ENCODE measurements around the gene CNTN5. TPM values are rescaled to one million over a fixed set of nuclear protein-coding genes. Genes with fewer than 3 reads are reported as not detected.
"Not testable (repeated sequence)": the region's sequence is repeated elsewhere in the genome, so short reads cannot be mapped to it uniquely, and the experiment has no call there.

CNTN5 gene
- total RNA-seq, 1 donor from 2014 or later = 3.2 TPM

DNA sequence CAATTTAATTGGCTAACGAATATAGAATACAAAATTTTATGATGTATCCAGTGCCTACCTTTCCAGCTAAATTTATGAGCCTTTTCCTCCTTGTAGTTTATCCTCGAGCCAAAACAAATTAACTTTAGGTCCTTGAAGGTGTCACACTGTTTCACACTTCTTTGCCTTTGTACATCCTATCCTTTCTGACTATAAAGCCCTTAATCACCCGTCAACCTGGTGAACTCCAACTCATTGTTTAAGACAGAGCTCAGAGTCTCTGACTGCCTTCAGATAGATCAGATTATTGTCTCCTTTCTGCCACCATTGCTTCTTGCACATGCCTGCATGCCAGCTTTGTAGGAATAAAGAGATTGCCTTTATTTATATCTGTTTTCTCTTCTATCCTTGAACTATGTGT lies 58.8 kb downstream of the CNTN5 start:
- no peaks in the 10 kb centered on the region for H3K36me3 Mint-ChIP-seq
- no peaks in the 10 kb centered on the region for H3K9me3 Mint-ChIP-seq
- H3K27me3 Mint-ChIP-seq = no peaks in the 10 kb centered on the region
- no peak overlapping the region for H3K4me3 Mint-ChIP-seq
- DNase-seq (ENCODE audit: extremely low spot score, unreplicated experiment) = no peak
- TF ChIP-seq, protein P1, sequence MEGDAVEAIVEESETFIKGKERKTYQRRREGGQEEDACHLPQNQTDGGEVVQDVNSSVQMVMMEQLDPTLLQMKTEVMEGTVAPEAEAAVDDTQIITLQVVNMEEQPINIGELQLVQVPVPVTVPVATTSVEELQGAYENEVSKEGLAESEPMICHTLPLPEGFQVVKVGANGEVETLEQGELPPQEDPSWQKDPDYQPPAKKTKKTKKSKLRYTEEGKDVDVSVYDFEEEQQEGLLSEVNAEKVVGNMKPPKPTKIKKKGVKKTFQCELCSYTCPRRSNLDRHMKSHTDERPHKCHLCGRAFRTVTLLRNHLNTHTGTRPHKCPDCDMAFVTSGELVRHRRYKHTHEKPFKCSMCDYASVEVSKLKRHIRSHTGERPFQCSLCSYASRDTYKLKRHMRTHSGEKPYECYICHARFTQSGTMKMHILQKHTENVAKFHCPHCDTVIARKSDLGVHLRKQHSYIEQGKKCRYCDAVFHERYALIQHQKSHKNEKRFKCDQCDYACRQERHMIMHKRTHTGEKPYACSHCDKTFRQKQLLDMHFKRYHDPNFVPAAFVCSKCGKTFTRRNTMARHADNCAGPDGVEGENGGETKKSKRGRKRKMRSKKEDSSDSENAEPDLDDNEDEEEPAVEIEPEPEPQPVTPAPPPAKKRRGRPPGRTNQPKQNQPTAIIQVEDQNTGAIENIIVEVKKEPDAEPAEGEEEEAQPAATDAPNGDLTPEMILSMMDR (conservative IDR thresholded peaks at IDR 0.05) = no peak
- H3K27ac Mint-ChIP-seq = no peak overlapping the region
- no peaks in the 10 kb centered on the region for H3K4me1 Mint-ChIP-seq (ENCODE audit: unreplicated experiment)

DNA sequence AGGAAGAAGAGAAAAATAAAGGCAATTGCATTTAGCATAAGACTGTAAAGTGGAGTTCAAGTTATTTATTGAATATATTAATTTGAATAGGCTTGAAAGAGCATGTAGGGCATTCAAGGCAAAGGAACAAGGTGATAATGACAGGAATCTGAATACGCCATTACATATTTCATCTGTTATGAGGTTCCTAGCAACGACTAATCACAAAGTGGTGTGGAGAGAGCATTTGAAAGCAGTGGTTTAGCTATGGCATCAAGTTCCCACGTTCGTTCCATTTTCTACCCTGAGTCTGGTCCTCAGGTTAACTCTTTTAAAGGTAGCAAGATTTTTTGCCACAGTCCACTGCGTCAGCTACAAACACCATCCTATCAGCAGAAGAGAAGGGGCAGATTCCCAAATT lies 59.4 kb downstream of the CNTN5 start:
- H3K27me3 Mint-ChIP-seq = no peaks in the 10 kb centered on the region
- H3K36me3 Mint-ChIP-seq = no peaks in the 10 kb centered on the region
- H3K4me1 Mint-ChIP-seq (ENCODE audit: unreplicated experiment) = no peaks in the 10 kb centered on the region
- H3K4me3 Mint-ChIP-seq = no peak overlapping the region
- TF ChIP-seq, protein P1 (conservative IDR thresholded peaks at IDR 0.05) = no peak
- H3K9me3 Mint-ChIP-seq = no peaks in the 10 kb centered on the region
- no peak overlapping the region for H3K27ac Mint-ChIP-seq
- DNase-seq (ENCODE audit: extremely low spot score, unreplicated experiment) = no peak

DNA sequence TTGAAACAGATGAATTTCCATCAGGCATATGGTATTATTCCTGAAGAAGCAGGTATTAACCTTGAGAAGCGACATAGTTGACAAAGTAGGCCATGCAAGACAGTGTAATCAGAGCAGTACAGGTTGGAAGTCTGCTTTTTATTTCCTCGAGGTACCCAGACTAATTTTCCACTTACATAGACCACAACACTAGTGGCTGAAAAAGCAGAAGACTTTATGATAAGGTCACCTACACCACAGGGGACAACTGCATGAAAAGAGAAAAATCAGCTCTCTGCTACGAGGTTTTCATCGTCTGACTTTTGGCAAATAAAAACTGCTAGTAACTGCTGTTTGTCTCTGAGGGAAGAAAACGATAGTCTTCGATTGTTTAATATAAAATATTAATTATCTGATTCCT lies 77.5 kb downstream of the CNTN5 start:
- no peaks in the 10 kb centered on the region for H3K27me3 Mint-ChIP-seq
- no peaks in the 10 kb centered on the region for H3K4me1 Mint-ChIP-seq (ENCODE audit: unreplicated experiment)
- H3K36me3 Mint-ChIP-seq = no peaks in the 10 kb centered on the region
- peaks cover 4% of the 10 kb centered on the region for H3K9me3 Mint-ChIP-seq
- H3K27ac Mint-ChIP-seq = no peak overlapping the region
- no peak overlapping the region for H3K4me3 Mint-ChIP-seq
- TF ChIP-seq, protein P1 (conservative IDR thresholded peaks at IDR 0.05) = no peak
- no peak for DNase-seq (ENCODE audit: extremely low spot score, unreplicated experiment)

DNA sequence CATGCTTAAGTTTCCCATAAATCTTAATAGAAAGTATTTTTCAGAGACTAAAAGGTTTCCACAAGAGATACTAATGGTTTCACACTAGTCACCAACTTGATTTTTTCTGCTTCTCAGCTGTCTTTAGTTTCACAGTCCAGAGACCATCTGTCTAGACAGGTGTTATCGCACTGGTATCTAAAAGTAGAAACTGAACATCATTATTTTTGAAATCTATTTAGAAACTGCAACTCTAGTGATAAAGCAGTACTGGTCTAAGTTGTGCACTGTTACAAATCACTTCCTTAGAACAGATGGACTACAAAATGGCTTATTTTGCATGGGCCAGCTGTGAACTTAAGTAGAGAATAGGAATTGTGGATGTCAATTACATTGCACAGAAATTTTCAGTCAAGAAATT lies 78.0 kb downstream of the CNTN5 start:
- no peaks in the 10 kb centered on the region for H3K27me3 Mint-ChIP-seq
- peaks cover 4% of the 10 kb centered on the region for H3K9me3 Mint-ChIP-seq
- TF ChIP-seq, protein P1 (conservative IDR thresholded peaks at IDR 0.05) = no peak
- H3K4me1 Mint-ChIP-seq (ENCODE audit: unreplicated experiment) = no peaks in the 10 kb centered on the region
- H3K4me3 Mint-ChIP-seq = no peak overlapping the region
- H3K36me3 Mint-ChIP-seq = no peaks in the 10 kb centered on the region
- H3K27ac Mint-ChIP-seq = no peak overlapping the region
- no peak for DNase-seq (ENCODE audit: extremely low spot score, unreplicated experiment)

DNA sequence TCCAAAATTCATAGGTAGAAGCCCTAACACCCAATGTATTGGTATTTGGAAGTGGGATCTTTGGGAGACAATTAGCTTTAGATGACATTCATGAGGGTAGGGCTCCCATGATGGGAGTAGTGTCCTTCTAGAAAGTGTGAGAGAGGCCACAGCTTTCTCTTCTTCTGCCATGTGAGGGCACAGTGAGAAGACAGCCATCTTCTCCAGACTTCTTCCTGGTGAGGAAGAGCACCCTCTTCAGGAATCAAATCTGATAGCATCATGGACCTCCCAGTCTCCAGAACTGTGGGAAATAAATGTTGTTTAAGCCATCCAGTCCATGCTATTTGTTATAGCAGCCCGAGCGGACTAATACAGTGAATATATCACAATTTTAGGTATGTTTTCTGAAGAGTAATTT lies 96.9 kb downstream of the CNTN5 start:
- H3K27me3 Mint-ChIP-seq = no peaks in the 10 kb centered on the region
- H3K27ac Mint-ChIP-seq = no peak overlapping the region
- no peaks in the 10 kb centered on the region for H3K4me1 Mint-ChIP-seq (ENCODE audit: unreplicated experiment)
- no peak overlapping the region for H3K4me3 Mint-ChIP-seq
- H3K36me3 Mint-ChIP-seq = no peaks in the 10 kb centered on the region
- TF ChIP-seq, protein P1 (conservative IDR thresholded peaks at IDR 0.05) = no peak
- H3K9me3 Mint-ChIP-seq = no peaks in the 10 kb centered on the region
- DNase-seq (ENCODE audit: extremely low spot score, unreplicated experiment) = no peak

DNA sequence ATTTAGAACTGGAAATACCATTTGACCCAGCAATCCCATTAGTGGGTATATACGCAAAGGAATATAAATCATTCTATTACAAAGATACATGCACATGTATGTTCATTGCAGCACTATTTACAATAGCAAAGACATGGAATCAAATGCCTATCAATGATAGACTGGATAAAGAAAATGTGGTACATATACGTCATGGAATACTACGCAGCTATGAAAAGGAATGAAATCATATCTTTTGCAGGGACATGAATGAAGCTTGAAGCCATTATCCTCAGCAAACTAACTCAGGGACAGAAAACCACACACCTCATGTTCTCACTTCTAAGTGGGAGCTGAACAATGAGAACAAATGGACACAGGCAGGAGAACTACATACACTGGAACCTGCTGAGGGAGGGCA lies 113.1 kb downstream of the CNTN5 start:
- H3K27ac Mint-ChIP-seq; DNase-seq (ENCODE audit: extremely low spot score, unreplicated experiment); H3K27me3 Mint-ChIP-seq; H3K36me3 Mint-ChIP-seq; H3K4me1 Mint-ChIP-seq (ENCODE audit: unreplicated experiment); H3K4me3 Mint-ChIP-seq; H3K9me3 Mint-ChIP-seq: not testable (repeated sequence)
